ENCODE results near the gene HERPUD2. TPM values are rescaled to one million over a fixed set of nuclear protein-coding genes. Genes with fewer than 3 reads are reported as not detected.

HERPUD2 gene
- total RNA-seq, 2 experiments from 2014 or later = 24.9 to 25.0 TPM

- peak; percentile 65 for ATAC-seq
- POLR2A ChIA-PET = interaction anchor here (1.0 to 1.5 kb wide), 3 partner anchors 32 to 73 kb away, joined by 3 to 6 read pairs (median 4); partner anchors contain the start of gene HERPUD2
- Mint-ChIP-seq H3K9me3 (peaks cover 7% of the 10 kb centered on the region), H3K27ac (peak overlapping the region; percentile 46), H3K27me3 (no peaks in the 10 kb centered on the region), H3K4me1 (ENCODE audit: low read depth) (peaks cover 79% of the 10 kb centered on the region), H3K36me3 (ENCODE audit: low read depth) (no peaks in the 10 kb centered on the region), H3K4me3 (no peak overlapping the region)
- TF ChIP-seq CTCF (IDR thresholded peaks at IDR 0.05) = no peak
- CTCF ChIA-PET = interaction anchor here (0.8 to 7.8 kb wide), 10 partner anchors 8 to 189 kb away, joined by 3 to 49 read pairs (median 6); partner anchors contain the start of genes HERPUD2 and SEPTIN7
- DNase-seq = peak; percentile 63
- intact Hi-C loops (cut with micrococcal nuclease) = loop anchor here (5.0 kb wide), 2 partner anchors 35 to 75 kb away; partner anchors contain the start of gene SEPTIN7
Measured at GRCh38 chr7:35727571-35727970, 32.6 kb upstream of the HERPUD2 start.

GRCh38 chr7:35726654-35727053 lies 31.7 kb upstream of the HERPUD2 start:
- Mint-ChIP-seq H3K4me3 (no peak overlapping the region), H3K36me3 (ENCODE audit: low read depth) (no peaks in the 10 kb centered on the region), H3K4me1 (ENCODE audit: low read depth) (peaks cover 85% of the 10 kb centered on the region), H3K27me3 (no peaks in the 10 kb centered on the region), H3K27ac (no peak overlapping the region), H3K9me3 (peaks cover 7% of the 10 kb centered on the region)
- no peak for TF ChIP-seq CTCF (IDR thresholded peaks at IDR 0.05)
- DNase-seq (no peak), ATAC-seq (no peak)
- CTCF ChIA-PET = interaction anchor here (1.2 to 7.8 kb wide), 6 partner anchors 9 to 180 kb away, joined by 4 to 49 read pairs (median 10); partner anchors contain the start of genes HERPUD2 and SEPTIN7
- POLR2A ChIA-PET = interaction anchor here (2.5 to 2.6 kb wide), 2 partner anchors 31 to 74 kb away, joined by 11 to 19 read pairs; partner anchors contain the start of genes HERPUD2 and SEPTIN7
- intact Hi-C loops (cut with micrococcal nuclease) = loop anchor here (5.0 kb wide), 2 partner anchors 34 to 76 kb away; partner anchors contain the start of gene SEPTIN7

- peak overlapping the region; percentile 75 for H3K27ac Mint-ChIP-seq
- POLR2A ChIA-PET = interaction anchor here (2.5 to 2.6 kb wide), 2 partner anchors 30 to 76 kb away, joined by 11 to 19 read pairs; partner anchors contain the start of genes HERPUD2 and SEPTIN7
Measured at GRCh38 chr7:35725280-35725680, 30.3 kb upstream of the HERPUD2 start.

GRCh38 chr7:35723011-35723410 lies 28.1 kb upstream of the HERPUD2 start:
- DNase-seq (peak; percentile 28), ATAC-seq (peak; percentile 66)
- Mint-ChIP-seq H3K36me3 (ENCODE audit: low read depth) (no peaks in the 10 kb centered on the region), H3K27me3 (no peaks in the 10 kb centered on the region), H3K27ac (peak overlapping the region; percentile 84), H3K9me3 (peaks cover 7% of the 10 kb centered on the region), H3K4me1 (ENCODE audit: low read depth) (peaks cover 64% of the 10 kb centered on the region), H3K4me3 (no peak overlapping the region)
- peak; percentile 12 for TF ChIP-seq CTCF (IDR thresholded peaks at IDR 0.05)
- intact Hi-C loops (cut with micrococcal nuclease) = no loop called here
- ChIA-PET CTCF (interaction anchor here (1.1 to 7.8 kb wide), 9 partner anchors 12 to 184 kb away, joined by 3 to 49 read pairs (median 3); partner anchors contain the start of genes HERPUD2 and SEPTIN7), POLR2A (interaction anchor here (0.9 to 2.6 kb wide), 12 partner anchors 9 to 117 kb away, joined by 3 to 21 read pairs (median 5); partner anchors contain the start of genes HERPUD2 and SEPTIN7)

More at GRCh38 chr7:35725280-35725680, 30.3 kb upstream of the HERPUD2 start:
- Mint-ChIP-seq H3K4me3 (peak overlapping the region; percentile 26), H3K27me3 (no peaks in the 10 kb centered on the region), H3K9me3 (peaks cover 7% of the 10 kb centered on the region), H3K36me3 (ENCODE audit: low read depth) (no peaks in the 10 kb centered on the region), H3K4me1 (ENCODE audit: low read depth) (peaks cover 87% of the 10 kb centered on the region)
- peak; percentile 44 for TF ChIP-seq CTCF (IDR thresholded peaks at IDR 0.05)
- intact Hi-C loops (cut with micrococcal nuclease) = loop anchor here (5.0 kb wide), 2 partner anchors 33 to 77 kb away; partner anchors contain the start of gene SEPTIN7
- DNase-seq (peak; percentile 72), ATAC-seq (peak; percentile 32)
- CTCF ChIA-PET = interaction anchor here (0.8 to 7.8 kb wide), 15 partner anchors 10 to 182 kb away, joined by 3 to 49 read pairs (median 4); partner anchors contain the start of genes HERPUD2 and SEPTIN7

Data from activated CD8-positive, alpha-beta T cell treated with anti-CD3 and anti-CD28 coated beads for 36 hours (primary cell).